Stromal cell of bone marrow (primary cell): ENCODE measurements around the gene ULK4.
"Not testable (repeated sequence)": the region's sequence is repeated elsewhere in the genome, so short reads cannot be mapped to it uniquely, and the experiment has no call there.

ENCODE experiments used
- DNase-seq: peaks from one replicate; pipeline ENCODE4 v3.0.0-alpha.2; 2012; ENCODE audit warnings: low read depth

ULK4 gene

DNA sequence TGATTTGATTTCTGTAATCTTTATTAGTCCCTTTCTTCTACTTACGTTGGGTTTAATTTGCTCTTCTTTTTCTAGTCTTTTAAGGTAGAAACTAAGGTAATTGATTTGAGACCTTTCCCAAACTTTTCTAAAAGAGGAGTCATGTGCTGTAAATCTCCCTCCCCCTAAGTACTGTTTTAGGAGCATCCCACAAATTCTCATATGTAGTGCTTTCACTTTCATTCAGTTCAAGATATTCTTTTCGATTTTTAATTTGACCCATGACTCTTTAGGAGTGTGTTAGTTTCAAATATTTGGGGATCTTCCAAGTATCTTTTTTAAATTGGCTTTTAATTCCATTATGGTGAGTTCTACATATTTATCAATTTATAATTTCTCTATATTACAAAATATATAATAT, 520.8 kb downstream of the ULK4 start:
- no peak for DNase-seq

DNA sequence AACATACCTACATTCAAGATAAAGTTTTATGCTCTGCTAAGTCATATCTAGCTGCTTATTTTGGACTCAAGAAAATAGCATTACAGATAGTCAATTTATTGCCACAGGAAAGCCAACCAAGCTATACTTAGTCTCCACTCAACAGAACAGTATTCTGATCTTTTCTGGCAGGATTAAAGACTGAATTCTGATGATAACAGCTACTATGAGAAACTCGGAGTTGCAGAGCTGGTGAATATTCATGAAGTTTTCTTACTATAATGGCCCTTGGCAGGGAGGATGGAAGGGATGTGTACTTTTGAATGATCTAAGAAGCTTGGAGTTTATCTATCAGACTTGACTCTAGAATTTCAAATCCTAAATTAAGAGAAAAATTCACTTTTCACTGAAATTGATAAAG, 524.9 kb downstream of the ULK4 start:
- DNase-seq, result no peak

DNA sequence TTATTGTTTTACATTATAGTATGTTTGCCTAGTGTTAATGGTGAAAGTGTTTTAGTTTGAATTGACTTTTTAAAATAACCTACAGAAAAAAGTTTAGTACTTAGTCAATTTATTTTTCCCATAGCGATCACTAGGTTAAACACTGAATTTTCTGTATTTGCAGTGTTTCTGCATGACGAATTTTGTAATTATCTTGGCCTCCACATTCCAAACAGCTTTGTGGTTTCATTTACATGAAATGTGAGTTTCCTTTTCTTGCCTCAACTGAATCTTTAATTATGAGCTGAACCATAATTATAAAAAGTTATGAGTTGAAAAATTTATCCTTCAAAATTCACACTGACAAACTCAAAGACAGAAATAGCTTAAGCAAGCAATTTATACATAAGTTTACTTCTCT, 527.1 kb downstream of the ULK4 start:
- DNase-seq, result no peak

DNA sequence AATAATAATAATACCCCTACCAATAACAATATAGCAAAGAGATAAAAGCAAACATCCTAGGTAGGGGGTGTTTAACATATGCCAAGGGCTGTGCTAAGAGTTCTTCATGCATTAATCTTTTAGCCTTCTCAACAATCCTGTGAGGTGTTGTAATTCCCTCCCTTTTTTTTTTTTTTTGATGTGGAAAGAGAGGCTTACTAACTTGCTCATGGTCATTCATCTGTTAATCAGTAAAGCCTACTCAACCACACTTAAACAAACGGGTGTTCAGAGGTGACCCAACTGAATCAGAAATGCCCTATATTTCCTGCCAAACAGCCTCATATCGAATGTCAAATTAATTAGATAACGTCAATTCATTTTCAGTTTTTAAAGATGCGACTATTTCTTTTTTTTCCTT, 530.5 kb downstream of the ULK4 start:
- no peak for DNase-seq

DNA sequence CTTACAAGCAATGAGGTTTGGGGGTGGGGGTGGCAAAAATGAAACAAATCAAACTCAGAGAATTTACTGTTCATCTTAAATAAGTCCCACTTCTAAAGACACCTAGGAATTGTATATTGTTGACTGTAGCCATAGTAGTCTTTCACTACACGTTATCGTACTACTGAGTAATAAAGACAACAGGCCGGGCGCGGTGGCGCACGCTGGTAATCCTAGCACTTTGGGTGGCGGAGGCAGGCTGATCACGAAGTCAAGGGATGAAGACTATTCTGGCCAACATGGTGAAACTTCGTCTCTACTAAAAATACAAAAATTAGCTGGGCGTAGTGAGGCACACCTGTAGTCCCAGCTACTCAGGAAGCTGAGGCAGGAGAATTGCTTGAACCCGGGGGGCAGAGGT, 531.0 kb downstream of the ULK4 start:
- no peak for DNase-seq

DNA sequence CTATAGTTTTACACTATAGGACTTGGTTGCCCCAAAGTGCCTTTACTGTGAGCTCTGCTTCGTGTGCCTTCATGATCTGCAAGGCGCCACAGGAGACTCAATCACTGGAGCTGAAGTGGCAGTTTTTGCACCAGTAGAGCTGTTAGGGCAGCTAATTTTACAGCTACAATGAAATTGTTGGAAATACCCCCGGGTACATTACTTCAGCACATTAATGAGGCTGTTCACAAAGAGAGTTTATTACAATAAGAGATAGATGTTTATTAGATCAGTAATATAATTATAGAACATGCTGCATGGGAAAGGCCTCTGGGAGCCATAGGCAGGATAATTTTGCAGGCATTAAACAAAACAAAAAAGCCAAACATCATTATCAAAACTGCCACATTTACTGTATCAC, 531.5 kb downstream of the ULK4 start:
- DNase-seq, result no peak

DNA sequence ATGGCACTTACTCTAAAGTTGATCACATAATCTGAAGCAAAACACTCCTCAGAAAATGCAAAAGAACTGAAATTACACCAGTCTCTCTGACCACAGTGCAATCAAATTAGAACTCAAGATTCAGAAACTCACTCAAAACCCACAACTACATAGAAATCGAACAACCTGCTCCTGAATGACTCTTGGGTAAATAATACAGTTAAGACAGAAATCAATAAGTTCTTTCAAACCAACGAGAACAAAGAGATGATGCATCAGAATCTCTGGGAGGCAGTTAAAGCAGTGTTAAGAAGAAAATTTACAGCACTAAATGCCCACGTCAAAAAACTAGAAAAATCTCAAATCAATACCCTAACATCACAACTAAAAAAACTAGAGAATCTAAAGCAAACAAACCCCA, 535.4 kb downstream of the ULK4 start:
- DNase-seq, result no peak

DNA sequence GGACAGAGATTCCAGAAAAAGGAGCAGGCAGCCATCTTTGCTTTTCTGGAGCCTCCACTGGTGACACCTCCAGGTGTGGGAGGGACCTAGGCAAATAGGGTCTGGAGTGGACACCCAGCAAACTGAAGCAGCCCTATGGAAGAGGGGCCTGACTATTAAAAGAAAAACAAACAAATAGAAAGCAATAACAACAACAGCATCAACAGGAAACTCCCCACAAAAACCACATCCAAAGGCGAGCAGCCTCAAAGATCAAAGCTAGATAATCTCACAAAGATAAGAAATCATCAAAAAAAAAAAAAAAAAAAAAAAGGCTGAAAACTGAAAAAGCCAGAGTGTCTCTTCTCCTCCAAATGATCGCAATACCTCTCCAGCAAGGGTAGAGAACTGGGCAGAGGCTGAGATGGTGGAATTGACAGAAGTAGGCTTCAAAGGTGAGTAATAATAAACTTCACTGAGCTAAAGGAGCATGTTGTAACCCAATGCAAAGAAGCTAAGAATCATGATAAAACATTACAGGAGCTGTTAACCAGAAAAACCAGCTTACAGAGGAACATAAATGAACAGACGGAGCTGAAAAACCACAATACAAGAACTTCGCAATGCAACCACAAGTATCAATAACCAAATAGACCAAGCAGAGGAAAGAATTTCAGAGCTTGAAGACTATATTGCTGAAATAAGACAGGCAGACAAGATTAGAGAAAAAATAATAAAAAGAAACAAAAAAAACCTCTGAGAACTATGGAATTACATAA, 537.2 kb downstream of the ULK4 start:
- no peak for DNase-seq

DNA sequence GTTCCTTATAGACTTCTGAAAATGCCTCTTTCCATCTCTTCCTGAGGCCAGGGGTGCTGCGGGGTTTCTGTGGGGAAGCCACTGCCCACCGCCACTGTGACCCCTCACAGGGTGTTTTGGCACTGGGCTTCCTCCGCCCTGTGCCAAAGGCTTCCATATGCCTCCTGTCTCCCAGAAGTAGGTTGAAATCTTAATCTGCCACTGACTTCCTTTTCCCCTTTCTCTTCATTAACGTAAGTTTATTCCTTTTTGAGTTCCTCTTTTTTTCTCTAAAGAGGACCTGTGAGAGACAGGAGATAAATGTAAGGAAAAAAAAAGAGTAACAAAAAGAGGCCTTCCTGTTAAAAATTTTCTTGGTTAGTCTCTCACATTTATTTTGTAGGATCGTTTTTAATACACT, 542.1 kb downstream of the ULK4 start:
- no peak for DNase-seq

DNA sequence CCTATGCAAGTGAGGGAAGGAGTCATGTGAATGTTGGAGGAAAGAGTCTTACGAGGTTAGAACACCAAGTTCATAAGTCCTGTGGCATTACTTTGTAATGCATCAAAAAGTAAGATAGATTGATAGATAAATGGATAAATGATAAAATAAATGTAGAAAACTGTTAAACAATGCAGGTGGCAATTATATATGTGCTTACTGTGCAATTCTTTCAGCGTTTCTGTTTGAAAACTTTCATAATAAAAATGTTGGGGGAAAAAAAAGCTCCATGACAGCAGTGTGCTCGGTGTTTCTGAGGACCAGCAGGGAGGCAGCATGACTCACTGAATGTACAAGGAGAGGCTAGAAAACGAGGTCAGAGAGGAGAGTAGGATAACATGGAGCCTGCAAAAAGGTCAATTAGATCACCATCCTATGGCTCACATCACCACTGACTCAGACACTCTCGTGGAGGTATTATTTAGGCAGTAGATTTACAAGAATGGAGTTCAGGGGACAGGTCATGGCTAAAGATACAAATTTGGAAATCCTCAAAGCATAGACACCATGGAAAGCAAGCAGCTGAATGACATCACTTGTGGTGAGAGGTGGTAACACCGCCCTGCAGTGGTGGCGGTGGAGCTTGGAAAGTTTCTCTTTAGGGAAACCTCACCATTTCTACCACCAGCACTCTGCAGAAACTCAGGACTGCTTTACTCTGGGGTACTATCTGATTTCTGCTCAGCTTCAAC, 542.8 kb downstream of the ULK4 start:
- peak; percentile 43 for DNase-seq

DNA sequence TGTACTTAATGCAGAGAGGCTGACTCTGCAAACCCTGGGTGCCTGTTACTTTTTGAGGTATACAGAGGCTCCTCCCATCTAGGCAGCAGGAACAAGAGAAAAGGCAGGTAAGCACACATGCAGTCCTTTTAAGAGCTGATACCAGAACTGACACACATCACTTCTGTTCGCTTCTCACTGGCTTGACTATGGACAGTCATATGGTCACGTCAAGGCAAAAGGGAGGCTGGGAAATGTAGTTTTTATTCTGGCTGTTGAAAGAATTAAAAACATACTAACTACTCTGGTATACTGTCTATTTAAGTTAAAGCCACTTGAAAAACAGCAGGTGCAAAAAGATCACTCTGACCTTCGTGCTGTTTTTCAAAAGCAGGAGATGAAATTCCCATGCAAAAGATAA, 544.3 kb downstream of the ULK4 start:
- DNase-seq, result no peak

DNA sequence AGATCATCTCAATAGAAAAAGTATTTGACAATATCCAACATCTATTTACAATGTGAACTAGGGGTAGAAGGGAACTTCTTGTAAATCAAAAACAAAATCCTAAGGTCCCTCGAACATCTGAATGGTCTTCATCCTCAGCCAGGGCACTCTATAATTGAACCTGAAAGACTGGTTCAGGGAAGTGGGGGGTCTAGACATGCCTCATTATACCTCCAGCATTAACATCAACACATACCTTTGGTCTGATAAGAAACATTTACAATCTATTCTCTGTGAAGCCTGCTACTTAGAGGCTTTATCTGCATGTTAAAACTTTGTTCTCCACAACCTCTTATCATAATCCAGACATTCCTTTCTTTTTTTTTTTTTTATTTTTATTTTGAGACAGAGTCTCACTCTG, 550.8 kb downstream of the ULK4 start:
- no peak for DNase-seq

DNA sequence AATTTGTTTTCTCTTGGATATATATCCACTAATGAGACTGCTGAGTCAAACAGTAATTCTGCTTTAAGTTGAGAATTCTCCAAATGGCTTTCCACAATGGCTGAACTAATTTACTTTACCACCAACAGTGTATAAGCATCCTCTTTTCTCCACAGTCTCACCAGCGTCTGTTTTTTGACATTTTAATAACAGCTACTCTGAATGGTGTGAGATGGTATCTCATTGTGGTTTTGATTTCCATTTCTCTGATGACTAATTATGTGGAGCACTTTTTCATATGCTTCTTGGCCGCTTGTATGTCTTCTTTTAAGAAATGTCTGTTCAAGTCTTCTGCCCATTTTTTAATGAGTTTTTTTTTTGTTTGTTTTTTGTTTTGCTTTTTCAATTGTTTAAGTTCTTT, 556.4 kb downstream of the ULK4 start:
- no peak for DNase-seq

DNA sequence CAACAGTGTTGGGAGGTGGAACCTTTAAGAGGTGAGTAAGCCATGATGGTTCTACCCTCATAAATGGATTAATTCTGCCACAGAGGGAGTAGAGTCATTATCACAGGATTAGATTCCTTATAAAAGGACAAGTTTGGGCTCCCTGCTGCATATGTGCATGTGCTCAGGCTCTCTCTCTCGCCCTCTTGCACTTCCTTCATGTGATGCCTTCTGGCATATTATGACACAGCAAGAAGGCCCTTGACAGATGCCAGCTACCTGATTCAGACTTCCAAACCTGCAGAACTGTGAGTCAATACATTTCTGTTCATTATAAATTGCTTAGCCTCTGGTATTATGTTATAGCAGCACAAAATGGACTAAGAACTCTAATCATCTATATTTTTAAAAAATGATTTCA, 557.3 kb downstream of the ULK4 start:
- no peak for DNase-seq

DNA sequence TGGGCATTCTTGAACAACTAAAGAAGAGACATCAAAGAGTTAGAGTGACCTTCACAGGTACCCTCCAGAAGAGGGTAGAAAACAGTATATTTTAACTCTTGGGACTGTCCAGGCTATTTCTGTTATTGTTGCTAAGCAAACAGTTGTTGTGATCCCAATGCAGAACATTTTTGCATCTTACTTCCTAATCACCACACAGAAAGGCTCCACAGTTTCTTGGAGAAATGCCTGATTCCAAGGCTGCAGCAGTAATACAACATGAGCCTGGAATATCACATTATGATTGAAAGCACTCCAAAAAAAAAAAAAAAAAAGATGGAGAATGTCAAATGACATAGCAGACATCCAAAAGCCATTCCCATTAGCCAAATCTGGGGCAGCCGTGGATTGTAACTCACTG, 567.0 kb downstream of the ULK4 start:
- no peak for DNase-seq

DNA sequence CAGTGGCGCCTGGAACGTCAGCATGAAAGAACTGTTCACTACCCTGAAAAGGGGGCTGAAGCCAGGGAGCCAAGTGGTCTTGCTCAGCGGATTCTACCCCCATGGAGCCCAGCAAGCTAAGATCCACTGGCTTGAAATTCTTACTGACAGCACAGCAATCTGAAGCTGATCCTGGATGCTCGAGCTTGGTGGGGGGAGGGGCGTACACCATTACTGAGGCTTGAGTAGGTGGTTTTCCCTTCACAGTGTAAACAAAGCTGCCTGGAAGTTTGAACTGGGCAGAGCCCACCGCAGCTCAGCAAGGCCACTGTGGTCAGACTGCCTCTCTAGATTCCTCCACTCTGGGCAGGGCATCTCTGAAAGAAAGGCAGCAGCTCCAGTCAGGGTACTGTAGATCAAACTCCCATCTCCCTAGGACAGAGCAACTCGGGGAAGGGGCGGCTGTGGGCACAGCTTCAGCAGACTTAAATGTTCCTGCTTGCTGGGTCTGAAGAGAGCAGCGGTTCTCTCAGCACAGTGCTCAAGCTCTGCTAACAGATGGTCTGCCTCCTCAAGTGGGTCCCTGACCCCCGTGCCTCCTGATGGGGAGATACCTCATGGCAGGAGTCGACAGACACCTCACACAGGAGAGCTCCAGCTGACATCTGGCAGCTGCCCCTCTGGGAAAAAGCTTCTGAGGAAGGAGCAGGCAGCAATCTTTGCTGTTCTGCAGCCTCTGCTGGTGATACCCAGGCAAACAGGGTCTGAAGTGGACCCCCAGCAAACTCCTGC, 591.0 kb downstream of the ULK4 start:
- not testable (repeated sequence) for DNase-seq

DNA sequence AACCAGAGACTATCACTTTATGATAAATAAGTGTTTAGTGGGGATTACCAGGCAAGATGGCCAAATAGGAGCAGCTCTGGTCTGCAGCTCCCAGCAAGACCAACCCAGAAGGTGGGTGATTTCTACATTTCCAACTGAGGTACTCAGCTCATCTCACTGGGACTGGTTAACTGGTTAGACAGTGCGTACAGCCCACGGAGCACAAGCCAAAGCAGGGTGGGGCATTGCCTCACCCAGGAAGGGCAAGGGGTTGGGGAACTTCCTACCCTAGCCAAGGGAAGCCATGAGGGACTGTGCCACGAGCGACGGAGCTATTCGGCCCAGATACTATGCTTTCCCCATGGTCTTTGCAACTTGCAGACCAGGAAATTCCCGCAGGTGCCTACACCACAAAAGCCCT, 591.6 kb downstream of the ULK4 start:
- no peak for DNase-seq

DNA sequence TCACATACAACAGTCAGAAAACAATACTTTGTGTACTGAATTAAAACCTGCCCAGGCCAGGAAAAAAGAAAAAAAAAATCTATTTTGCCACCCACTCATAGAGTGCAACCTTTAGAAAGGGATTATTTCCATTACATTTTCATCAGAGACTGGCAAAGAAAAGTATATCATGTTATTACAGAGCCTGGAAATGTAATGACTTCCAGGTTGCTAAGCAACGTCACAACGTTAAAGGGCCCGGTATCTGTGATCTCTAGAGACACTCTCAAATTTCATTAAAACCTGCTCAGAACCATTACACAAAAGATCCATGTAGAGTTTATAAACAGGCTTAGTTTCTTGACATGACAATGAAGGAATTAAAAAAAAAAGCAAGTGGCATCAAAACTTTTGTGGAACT, 592.1 kb downstream of the ULK4 start:
- DNase-seq, result no peak

DNA sequence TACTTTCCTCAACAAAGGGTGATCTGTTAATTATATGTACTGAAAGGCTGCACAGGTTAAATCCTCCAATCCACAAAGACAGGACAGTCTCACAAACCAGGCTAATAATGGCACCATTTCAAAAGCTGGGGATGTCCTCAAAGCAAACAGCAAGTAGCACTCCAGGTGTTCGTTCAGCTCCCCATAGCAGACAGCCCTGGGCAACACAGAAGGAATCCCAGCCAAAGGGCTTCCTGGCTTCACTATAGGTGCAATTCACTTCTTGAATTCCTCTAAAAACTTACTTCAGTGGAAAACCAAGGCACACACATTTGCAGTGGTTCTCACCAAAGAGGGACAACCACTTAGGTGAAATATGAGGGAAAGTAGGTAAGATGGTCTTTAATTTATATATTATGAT, 595.9 kb downstream of the ULK4 start:
- no peak for DNase-seq

DNA sequence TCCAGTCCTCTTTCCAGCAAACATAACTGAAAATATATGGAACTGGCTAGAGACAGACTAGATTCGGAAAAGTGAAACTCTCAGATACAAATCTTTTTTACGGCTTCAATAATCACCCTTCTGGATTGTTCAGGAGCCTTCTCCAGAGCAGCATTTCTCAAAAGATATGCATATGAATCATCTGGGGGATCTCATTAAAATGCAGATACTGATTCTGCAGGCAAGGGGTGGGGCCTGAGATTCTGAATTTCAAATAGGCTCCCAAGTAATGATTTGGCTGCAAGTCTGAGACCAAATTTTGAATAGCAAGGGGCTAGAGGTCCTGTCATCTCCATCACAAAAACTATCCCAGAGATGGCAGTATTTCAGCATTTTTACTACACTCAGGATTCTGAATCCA, 597.2 kb downstream of the ULK4 start:
- DNase-seq, result no peak

DNA sequence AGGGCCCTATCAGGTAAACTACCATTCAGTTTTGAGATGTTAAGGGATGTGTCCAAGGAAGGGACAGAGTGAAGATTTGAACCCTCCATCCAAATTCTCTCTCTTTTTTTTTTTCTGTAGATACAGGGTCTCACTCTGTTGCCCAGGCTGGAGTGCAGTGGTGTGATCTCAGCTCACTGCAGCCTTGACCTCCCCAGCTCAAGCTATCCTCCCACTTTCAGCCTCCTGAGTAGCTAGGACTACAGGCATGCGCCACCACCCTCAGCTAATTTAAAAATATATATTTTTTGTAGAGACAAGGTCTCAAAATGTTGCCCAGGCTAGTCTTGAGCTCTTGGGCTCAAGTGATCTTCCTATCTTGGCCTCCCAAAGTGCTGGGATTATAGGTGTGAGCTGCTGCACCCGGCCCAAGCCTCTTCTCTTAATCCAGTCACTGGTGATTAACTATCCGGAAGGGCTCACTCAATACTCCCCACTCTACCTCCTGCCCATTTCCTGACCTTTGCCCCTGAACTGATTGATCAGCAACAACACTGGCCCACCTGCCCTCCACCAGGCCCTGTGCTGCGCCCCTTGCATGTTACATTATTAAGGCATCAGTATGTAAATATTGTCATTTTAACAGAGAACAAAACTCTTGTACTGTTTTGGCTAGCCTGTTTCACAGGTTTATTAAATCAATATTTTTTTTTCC, 597.9 kb downstream of the ULK4 start:
- DNase-seq, result no peak
